ENCODE measurements around the gene SLC16A5.
"Not testable (repeated sequence)": the region's sequence is repeated elsewhere in the genome, so short reads cannot be mapped to it uniquely, and the experiment has no call there.

SLC16A5 gene

GRCh38 chr17:75111777-75112335 lies 24.1 kb downstream of the SLC16A5 start:
- no peak for DNase-seq (ENCODE audit: low read depth in 2 of 2)

GRCh38 chr17:75113798-75114551 lies 26.2 kb downstream of the SLC16A5 start:
- DNase-seq (ENCODE audit: low read depth in 2 of 2): peak; percentile 85 to 86

- no peak for DNase-seq (ENCODE audit: low read depth in 2 of 2)
These were observed 27.0 kb downstream of the SLC16A5 start for GRCh38 chr17:75114552-75115314.

DNA sequence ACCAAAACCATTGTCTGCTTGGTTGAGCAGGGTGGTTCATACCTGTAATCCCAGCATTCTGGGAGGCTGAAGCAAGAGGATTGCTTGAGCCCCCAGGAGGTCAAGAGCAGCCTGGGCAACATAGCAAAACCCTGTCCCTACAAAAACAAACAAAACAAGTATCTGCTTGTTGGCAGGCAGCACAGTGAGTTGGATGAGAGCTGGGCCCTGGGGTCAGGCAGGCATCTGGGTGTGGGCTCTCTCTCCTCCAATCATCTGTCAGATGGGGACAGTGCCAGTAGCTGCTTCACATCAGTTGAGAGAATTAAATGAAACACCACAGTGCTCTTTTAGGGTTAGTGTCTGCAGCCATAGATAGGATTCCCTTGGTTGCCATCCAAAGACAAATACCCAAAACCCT lies 27.8 kb downstream of the SLC16A5 start:
- no peak for DNase-seq (ENCODE audit: low read depth in 2 of 2)

- DNase-seq (ENCODE audit: low read depth in 2 of 2): no peak
These were observed 29.0 kb downstream of the SLC16A5 start for GRCh38 chr17:75116737-75117136.

DNA sequence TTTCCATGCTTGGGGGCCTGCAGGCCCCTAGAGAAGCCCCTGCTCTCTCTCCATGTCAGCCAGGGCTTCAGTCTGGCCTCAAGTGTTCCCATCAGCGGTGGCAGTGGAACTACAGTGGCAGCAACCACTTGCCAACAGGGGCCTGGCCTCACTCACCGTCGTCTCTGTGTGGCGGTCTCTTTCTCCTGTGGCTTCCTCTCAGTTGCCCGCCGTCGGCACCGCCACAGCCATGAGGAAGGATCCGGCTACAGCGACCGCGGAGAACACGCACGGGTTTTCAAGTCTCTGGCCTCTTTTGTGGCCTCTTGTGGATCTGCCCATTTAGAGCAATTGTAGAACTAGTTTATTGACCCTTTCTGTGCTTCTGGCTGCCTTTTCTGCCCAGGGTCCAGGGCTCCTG lies 30.6 kb downstream of the SLC16A5 start:
- no peak for DNase-seq (ENCODE audit: low read depth in 2 of 2)

DNA sequence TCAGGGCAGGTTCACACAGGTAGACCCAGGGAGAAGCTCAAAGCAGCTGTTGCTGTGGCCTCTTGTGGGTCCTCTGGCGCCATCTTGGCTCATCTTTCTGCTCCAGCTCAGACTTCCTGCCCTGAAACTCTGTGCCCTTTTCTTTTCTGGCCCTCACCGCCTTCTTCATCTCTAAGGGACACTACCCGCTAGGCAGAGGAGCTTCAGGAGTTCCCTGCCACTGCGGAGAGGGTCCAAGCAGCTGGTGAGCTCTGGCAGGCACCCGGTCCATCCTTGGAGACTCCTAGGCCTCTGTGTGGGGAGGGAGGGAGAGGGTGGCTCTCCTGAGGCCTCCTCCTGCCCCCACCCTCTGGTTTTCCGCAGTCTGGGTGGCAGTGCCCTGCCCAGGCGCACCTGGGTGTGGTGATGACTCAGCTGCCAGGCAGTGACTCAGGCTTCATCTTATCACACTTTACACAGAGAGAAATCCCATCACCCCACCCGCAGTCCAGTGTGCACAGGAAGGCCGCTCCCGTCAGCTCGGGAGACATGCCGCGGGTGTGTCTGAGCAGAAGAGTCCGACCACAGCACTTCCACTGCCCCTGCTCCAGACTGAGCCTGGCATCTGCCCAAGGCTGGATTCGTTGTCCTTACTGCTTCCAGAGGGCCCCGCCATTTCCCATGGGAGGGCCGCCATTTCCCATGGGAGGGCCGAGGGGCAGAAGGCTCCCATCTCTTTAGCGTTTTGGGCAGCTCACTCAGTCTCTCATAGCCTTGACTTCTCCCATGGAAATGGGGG lies 36.5 kb downstream of the SLC16A5 start:
- peak; percentile 43 to 60 for DNase-seq (ENCODE audit: low read depth in 2 of 2)

- DNase-seq (ENCODE audit: low read depth in 2 of 2): no peak
These were observed 37.0 kb downstream of the SLC16A5 start for GRCh38 chr17:75124819-75125162.

GRCh38 chr17:75125984-75126383 lies 38.2 kb downstream of the SLC16A5 start:
- DNase-seq (ENCODE audit: low read depth in 2 of 2): no peak

DNA sequence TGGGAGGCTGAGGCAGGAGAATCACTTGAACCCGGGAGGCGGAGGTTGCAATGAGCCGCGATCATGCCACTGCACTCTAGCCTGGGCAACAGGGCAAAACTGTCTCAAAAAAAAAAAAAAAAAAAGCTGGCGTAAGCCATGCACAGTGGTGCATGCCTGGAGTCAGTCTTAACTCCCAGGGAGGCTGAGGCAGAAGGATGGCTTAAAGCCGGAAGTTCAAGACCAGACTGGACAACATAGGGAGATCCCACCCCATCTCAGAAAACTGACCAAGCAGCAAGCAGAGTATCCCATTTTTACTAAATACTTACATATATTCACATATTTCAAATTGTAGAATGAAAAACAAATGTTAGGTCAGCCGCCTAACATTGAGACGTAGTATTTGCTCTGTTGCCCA lies 39.2 kb downstream of the SLC16A5 start:
- DNase-seq (ENCODE audit: low read depth in 2 of 2): no peak

DNA sequence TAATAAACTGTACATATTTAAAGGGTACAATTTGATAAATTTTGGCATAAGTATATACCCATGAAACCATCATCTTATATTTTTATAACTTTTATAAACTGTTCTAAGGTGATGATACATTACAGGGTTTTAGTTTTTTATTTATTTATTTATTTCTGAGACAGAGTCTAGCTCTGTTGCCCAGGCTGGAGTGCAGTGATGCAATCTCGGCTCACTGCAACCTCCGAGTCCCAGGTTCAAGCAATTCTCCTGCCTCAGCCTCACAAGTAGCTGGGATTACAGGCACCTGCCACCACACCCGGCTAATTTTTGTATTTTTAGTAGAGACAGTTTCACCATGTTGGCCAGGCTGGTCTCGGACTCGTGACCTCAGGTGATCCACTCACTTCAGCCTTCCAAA lies 40.2 kb downstream of the SLC16A5 start:
- DNase-seq (ENCODE audit: low read depth in 2 of 2): not testable (repeated sequence)

DNA sequence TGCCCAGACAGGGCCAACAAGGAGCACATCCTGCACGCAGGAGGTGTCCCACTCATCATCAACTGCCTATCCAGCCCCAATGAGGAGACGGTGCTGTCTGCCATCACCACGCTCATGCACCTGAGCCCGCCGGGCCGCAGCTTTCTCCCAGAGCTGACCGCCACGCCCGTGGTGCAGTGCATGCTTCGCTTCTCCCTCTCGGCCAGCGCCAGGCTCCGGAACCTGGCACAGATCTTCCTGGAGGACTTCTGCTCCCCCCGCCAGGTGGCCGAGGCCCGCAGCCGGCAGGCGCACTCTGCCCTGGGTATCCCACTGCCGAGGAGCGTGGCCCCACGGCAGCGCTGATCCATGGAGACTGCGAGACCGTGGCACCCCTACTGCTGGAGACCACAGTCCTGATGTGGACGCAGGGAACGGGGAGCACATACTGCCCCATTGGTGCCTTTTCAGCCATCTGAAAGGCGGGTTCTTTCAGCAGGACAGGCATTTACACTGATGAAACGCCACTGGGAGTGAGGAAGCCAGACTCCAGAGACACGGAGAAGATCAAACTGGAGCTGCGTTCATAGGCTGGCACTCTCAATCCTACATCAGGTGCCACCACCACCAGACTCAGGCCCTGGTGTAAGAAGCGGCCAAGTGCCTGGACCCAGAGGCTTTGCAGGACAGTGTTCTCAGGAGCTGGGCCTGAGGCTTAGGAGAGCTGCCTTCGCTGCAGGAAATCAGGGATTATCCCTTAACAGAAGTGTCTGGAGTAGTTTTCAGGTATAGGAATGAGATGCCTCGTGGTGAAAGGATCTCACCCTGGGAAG lies 41.1 kb downstream of the SLC16A5 start:
- DNase-seq (ENCODE audit: low read depth in 2 of 2): no peak

GRCh38 chr17:75129576-75129975 lies 41.8 kb downstream of the SLC16A5 start:
- DNase-seq (ENCODE audit: low read depth in 2 of 2): no peak

DNA sequence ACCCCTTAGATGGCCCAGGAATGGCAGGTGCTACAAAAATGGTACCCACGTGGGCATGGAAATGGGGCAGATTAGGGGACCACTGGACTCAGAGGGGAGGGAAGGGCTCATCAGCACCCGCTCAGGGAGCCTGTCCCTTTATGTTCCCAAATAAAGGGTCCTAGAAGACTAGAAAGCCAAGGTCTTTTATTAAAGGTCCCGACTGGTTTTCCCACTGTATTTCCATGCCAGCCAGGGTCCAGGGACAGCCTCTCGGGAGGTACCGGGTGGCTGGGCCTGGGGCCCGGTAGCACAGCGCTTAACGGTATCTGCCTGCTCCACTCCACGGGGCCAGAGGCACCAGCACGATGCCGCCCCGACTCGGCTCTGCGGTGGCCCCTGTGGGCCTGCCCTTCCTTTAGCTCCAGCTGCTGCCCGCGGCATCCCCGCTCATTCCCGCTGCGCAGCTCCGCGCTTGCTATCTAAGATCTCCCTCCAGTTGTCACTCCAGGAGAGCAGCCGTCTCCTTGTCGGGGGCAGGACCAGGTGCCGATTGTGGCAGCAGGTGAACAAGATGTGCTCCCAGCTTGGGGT lies 42.4 kb downstream of the SLC16A5 start:
- no peak for DNase-seq (ENCODE audit: low read depth in 2 of 2)

DNA sequence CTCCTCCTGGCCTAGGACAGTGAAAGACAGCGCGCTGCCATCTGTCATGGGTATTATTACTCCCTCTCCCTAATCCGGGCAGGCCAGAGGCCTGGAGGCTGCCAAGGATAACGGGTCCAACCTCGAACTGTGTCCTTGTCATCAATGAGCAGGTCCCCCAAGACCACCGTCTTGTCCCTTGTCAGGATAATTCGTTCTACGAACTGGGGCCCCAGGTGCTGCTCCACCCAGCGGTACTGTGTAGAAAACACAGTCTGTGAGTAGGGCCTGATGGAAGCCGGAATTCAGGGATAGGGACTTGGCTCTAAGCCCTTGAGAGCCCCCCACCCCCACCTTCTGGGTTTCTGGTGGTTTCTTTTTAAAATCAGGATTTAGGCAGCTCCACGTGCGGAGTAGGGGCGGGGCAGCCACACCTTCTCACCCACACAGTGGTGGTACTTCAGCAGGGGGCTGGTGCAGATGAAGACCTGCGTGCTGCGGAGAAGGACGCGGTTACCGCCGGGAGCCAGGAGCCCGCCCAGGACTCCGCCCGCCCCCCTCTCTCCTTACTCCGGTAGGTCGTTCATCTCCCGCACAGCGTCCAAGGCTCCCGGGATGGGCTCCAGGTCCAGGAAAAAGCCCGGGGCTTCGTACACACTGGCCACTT lies 43.0 kb downstream of the SLC16A5 start:
- DNase-seq (ENCODE audit: low read depth in 2 of 2): peak; percentile 35 to 38

DNA sequence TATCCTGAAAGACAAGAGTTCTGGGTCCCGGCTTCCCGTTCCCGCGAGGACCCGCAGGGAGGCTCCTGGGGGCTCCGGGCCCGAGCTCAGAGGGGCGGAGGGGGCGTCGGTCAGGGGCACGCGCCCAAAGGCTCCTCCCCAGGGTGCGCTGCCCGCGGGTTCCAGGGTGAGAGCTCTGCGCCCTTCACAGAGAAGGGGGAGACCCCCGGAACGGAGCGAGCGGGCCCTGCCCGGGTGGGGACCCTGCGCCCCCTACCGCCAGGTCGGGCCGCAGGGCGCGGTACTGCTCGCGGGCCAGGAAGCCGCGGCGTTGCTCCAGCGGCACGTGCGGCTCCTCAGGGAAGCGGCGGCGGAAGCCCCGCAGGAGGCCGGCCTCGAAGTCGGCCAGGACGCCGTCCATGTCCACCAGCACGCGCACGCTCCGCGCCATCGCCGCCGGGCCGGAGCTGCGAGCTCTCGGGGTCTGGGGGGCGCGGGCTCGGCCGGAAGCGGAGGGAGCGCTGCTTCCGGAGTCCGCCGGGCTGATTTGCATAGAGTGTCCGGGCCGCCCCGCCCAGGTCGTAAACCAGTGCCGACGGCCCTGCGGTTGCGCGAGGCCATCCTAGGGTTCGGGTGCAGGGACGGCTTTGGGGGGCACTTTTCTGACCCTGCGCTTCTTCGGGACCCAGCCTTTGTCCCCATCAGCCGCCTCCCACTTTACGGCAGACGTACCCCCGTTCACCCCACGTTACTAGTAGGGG lies 43.7 kb downstream of the SLC16A5 start, which contains the start of gene NT5C:
Gene NT5C (minus strand): TSS at position 465 of the 740 bp plus-strand sequence. CDS start 35 bp downstream, at position 430.
- peak; percentile 61 to 74 for DNase-seq (ENCODE audit: low read depth in 2 of 2)

- DNase-seq (ENCODE audit: low read depth in 2 of 2): not testable (repeated sequence)
These were observed 44.6 kb downstream of the SLC16A5 start for GRCh38 chr17:75132018-75133000.

DNA sequence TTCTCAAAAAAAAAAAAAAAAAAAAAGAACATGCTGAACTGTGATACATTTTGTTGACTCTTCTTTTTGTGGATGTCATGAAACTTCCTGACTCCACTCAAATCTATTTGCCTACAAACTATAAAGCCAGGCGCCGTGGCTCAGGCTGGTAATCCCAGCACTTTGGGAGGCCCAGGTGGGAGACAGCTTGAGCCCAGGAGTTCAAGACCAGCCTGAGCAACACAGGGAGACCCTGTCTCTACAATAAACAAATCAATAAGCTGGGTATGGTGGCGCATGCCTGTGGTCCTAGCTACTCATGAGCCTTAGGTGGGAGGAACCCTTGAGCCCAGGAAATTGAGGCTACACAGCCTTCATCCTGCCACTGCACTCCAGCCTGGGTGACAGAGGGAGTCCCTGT lies 45.2 kb downstream of the SLC16A5 start:
- no peak for DNase-seq (ENCODE audit: low read depth in 2 of 2)

Data from stimulated activated CD4-positive, alpha-beta T cell treated with anti-CD3 and anti-CD28 coated beads, Interleukin-4, amount 100 ng/mL, for 48 hours (primary cell).